HG03097 (cell line): Measurements from ENCODE around the gene HPD.
"Not testable (repeated sequence)": the region's sequence is repeated elsewhere in the genome, so short reads cannot be mapped to it uniquely, and the experiment has no call there.

Source experiments
- ATAC-seq: cut with Tn5 transposase; IDR thresholded peaks from one replicate; pipeline ENCODE4 v1.9.1; 2021; ENCODE audit not compliant: unreplicated experiment, low FRiP score

The HPD gene

DNA sequence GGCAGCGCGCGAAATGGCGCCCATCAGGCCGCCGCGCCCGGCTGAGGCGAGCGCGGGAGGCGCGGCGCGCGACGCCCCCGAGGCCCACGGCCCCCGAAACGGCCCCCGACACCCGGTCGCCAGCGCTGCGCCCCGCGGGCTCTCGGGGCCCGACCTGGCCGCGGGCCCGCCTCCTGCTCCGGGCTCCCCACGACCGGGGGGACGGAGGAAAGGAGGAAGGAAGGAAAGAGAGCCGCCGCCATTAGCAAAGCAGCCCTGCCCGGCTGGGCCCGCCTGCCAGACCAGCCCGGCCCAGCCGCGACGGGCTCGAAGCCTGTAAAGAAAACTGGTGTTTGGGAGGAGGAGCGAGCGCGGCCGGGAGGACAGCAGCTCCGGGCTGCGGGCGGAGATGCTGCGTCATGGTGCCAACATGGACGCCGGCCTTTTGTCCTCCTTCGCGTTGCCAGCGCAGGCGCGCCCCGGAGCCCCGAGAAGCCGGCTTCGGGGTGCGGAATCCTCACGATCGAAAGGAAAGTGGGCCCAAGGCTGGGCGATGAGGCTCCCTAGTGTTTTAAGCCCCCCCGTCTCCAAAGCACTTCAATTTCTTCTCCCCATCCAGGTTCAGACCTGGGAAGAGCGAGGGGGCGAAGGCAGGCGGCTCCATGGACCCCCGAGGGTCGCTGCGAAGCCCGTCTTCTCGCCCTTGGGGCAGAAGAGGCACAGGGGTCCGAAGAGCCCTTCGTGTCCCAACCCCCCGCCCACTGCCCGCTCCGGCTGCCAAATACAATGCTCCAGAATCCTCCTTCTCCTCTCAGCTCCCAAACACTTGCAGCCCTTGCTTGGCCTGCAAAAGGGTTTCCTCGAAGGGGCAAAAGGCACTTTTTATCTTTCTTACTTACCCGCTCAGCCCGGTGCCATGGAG lies 57.7 kb downstream of the HPD start:
- ATAC-seq = no peak

DNA sequence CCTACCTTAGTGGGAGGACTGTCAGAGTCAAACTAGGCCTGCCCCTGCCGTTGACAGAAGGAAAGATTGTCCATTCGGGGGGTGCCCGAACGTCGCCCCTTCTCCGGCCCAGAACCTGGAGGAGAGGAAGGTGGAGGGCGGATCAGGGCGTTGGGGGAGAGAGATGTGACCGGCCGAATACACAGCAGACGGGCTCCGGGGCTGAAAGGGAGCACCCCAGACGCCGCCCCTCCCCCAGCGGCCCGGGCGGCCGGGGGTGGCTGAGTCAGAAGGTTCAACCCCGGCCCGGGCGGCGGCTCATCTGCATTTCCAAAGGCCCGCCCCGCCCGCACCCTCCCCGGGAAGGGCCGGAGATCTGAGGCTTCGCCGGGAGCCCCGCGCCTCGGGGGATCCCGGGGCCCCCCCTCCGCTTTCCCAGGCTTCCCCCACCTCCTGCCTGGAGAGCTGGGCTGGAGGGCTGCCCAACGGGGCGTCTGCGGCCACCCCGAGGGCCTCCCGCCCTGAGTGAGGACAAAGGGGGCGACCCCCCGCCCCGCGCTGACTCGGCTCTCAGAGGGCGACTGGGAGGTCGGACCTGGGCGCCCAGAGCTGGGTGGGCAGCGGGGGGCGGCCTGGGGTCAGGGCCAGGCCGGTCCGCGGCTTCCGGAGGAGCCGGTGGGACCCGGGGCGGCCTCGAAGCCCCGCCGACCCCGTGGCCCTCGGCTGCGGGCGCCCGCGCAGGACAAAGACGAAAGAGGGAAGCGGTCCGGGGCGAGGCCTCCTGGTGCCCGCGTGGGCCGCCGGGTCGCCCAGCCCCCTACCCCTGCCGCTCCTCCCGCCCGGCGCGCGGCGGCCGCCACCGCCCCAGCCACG lies 58.6 kb downstream of the HPD start:
- no peak for ATAC-seq

DNA sequence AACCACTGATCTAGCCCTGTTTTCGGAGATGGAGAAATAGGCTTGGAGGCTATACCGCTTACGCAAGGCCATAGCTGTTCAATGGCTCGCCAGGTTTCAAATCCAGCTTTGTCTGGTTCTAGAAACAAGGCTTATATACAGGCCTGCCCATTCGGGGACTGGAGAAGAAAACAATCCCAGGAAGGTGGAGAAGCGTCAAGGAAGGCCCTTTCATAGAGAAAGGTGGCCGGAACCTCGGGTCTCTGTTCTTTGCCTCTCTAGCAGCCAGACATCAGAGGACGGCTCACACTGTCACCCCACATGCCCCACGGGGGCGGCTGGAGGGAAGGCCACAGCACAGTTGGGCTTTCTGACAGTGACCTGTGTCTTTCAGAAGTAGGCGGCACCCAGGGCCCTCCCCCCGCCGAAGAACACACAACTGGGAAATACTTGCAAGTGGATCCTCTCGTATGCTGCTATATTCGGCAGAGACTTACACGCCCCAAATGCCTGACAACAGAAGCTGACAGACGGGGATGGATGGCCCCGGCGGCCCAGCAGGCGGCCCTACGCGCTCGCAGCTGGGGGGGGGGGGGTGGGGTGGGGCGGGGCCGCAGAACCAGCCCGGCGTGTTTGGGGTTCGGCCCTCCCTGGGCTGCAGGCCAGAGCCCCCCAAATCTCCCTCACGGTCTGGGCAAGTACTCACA lies 59.4 kb downstream of the HPD start:
- ATAC-seq = no peak

DNA sequence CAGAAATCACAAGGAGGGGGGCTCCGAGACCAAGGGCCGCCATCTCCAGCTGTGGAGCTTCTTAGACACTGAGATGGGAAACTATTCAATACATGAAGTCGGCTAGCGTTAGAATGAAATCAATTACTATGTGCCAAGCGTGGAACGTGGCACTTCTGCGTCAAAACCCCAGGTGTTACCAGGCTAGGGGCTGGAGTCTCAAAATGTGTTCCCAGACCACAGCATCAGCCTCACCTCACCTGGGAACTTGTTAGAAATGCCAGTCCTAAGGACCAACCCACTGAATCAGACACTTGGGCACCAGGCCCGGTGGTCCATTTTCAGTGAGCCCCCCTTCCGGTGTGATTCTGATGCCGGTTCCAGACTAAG lies 59.9 kb downstream of the HPD start:
- ATAC-seq = no peak

DNA sequence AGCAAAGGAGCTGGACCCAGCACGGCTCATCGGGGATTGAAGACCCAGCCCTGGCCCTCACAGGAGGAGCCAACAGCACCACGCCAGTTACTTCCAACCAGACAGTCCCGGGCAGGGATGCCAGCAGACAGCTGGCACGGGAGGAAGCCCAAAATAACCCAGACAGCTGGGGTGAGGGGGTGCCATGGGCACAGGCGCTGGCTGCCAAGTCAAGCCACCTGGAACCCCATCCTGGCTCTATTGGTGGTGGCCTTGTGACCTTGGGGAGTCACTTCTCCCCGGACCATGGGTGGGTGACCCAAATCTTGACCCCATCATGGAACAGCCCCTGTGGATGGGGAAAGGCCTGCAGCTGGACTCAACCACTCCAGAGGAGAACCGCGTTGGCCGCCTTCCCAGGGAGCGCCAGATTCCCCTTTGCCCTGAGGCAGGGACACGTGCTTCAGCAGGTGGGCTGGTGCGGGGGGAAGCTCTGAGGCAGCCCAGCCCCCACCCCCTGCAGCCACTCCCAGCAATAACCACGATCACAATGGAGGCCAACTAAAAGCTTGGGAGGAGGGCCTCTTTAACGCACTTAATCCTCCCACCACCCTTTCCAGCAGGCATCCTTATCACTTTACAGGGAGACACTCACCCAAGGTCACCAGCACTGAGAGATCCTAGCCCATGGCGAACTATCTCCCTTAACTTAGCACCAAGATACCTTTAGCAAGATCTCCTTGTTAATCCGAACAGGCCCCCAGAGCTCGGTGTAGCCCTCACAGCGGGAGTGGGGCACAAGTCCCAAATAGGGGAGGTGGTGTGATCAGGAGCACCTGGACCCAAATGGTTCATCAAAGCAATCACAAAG lies 60.5 kb downstream of the HPD start:
- ATAC-seq = no peak

DNA sequence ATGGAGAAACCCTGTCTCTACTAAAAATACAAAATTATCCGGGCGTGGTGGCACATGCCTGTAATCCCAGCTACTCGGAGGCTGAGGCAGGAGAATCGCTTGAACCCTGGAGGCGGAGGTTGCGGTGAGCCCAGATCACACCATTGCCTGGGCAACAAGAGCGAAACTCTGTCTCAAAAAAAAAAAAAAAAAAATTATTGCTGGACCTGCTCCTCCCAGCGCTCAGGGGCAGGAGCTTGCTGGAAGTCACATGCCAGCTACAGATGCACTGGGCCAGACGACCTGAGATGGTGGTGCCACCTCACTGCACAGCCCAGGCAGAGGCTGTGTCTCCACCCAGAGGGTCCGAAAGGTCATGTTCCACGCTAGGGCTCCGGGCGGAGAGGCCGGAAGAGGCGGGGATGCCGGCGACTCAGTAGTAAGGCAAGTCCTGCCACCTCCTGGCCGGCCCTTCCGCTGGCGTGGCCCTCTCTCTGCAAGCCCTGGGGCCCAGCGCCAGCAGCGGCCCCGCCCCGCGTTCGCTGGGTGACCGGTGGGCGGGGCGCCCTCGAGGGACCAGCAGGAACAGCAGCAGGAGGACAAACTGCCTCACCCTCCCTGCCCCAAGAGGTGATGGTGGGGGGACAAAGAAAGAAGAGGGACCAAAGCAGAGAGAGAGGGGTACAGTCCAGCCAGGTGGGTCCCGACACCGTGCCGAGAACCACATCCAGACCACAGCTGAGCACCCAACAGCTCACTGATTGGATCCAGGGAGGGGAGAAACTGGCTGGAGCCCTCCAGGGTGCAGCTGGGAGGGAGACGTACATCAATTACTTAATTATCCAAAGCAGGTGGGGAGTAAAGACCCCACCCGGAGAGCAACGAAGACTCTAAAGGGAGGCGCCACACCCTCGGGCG lies 61.6 kb downstream of the HPD start:
- no peak for ATAC-seq

DNA sequence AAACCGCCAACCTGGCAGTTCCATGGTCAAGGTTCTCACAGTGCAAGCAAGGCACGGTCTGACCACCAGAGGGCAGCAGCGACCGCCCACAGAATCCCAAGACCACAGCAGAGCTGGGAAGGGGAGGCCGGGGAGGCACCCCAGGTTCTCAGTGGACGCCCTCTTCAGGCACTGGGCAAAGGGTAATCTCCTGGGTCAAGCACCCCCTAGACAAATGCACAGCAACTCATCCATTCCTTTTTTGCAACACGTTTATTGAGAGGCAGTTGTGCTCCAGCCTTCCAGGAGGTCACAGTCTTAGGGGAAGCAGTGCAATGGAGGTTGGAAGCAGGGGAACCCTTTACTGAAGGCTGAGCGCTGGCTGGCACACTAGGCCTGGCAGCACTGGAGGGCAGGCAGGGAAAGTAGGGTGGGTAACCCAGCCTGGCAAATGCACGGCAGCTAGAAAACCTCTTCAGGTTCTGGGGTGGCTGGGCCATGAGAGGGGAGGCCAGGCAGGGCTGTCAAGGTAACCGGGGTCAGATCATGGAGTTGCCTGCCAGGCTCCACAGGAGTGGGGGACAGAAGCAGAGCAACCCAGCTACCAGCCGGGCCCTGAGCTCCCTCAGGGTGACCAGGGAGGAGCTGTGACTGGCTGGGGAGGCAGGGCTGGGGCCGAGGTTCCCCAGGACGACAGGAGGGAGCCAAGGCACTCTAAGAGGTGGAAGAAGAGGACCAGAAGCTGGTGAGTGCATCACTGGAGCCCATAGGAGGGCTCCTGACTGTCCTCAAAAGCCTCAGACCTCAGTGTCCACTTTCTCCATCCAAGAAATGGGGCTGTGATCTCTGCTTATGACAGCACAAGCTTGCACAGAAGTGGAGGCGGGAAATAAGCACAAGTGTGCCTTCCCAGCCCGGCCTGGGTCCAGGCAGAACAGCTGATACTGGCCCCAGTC lies 63.4 kb downstream of the HPD start:
- no peak for ATAC-seq

DNA sequence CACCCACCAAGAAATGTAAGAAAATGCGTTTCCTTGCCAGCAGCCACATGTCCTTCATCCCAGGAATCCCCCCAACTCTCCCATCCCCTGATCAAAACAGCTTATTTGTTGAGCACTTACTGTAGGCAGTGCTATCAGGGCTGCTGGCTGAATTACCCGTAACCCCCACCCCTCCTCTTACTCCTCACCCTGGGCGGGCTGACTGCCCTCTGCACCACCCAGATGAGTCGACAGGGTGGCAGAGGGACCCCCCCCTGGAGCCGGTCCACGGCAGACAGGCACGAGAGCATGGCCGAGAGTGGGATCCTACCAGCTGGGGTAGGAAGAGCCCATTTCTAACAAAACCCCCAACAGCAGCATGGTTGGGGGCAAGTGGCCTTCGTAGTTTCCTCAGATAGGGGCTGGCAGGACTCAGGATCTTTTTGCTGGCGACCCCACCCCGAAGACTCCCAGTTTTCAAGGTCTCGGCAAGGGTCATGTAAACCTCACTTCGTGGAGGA lies 64.1 kb downstream of the HPD start:
- ATAC-seq = no peak

DNA sequence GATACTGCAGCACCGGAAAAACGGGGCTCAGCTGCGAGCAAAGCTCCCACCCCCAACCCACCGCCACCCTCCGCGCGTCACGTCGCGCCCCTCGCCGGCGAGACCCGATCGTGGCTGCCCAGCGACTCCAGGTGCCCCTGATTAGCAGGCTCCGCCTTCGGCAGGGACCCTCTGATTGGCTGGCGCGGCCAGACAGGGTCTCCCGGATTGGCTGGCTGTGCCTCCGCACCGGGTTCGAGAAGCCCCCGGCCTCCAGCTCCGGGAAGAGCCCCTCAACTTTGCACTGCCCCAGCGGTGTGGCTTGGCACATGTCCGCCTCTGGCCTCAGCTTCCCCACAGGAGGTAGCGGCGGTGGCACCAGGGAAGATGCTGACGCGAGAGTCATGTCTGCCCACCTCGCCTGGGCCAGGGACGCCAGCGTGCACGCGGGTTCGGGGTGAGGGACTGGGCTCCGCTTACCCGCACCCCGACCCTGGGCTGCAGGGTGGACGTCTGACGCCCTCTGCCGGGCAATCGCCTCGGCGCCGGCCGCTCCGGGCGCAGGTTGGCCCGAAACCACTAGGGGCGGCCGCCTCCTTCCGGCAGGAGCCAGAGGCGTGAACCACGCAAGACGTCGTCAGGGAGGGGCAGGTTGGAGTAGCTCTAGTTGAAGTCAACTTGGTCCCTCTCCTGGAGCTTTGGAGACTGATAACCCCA lies 64.7 kb downstream of the HPD start:
- peak; percentile 40 for ATAC-seq

DNA sequence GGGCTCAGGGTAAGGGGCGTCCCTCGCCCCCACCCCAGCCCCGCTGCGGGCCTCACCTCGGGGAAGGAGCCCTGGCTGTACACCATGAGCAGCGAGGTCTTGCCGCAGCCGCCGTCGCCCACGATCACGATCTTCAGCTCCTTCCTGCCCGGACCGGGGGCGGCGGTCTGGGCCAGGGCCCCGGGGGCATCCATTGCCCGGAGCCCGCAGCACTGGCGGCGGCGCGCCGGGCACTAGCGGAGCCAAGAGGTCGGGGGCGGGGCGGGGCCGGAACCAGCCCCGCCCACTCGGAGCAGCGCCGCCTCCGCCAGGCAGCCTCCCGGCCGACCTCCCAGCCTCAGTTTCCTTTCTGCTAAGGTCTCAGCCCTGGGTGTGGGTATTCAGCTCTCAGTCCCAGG lies 65.2 kb downstream of the HPD start, which contains the start of gene RHOF:
TSS of gene RHOF (minus strand) at position 249 of the 398 bp plus-strand sequence. CDS start at position 194, 55 bp downstream.
- ATAC-seq = peak; percentile 8

DNA sequence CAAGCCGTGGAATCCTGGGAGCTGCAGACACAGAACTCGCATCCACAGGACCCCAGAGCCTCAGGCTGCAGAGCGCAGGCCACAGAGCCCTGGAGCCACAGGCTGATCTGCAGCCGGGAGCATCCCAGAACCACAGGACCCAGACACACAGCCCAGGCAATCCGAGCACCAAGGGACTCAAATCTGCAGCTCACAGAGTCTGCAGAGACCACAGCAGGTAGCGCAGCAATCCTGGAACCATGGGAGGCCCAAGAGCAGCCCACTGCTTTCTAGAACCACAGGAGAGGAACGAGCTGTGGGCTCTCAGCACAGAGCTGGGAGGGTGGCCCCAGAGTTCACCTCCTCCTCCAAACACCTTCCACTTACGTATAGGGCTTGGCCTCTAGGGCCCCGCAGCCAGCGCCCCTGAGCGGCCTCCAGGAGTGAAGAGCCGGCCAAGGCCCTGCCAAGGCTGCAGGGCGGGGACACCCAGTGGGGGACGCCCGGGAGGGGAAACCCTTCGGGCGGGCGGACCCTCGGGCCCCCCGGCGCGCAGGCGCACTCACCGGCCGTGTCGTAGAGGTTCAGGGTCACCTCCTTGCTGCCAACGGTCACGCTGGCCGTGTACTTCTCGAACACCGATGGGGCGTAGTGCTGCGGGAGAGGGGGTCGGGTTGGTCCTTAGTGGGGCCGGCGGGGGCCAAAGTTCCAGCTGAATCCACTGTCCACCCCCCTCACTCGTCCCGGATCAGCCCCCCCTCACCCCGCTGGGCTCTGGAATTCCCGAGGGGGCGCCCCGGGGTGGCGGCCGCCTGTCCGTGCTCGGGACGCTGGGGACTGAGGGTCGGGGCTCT lies 65.8 kb downstream of the HPD start:
- ATAC-seq = no peak

DNA sequence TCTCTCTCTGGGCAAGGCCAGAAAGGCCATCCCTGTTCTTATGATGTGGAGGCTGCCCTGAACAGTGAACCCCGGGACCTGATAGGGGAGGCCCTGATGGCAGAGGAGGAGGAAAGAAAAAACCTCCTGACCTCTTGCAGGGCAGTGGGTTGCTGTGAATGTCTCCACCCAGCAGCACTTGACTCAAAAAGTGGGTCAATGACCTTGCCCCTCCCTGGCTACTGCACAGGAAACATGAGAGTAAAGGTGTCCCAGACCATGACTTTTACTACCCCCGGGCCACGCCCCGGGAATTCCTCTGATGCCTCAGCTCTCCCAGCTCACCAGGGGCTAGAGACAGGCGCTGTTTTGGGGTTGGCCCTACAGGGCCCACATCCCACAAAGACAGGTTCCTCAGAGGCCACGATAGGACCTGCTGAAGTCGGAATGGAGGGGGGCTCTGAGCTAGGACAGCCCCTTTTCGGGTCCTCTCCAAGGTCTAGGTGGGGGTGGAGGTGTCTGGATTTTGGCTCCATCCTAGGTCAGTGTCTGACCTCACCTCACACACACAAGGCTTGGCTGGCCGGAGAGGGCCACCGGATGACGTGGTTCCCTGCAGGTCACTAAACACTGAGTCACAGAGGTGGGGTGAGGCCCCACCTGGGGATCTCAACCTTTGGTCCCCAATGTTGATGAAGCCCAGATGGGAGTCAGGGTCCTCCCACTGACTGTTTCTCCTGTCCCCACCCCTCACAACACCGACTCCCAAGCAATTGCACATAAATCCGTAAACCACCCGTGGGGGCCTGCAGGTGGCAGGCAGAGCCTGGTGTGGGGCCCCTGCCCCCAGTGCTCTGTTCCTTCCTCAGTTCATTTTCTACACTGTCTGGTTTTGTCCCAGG lies 66.7 kb downstream of the HPD start:
- no peak for ATAC-seq

DNA sequence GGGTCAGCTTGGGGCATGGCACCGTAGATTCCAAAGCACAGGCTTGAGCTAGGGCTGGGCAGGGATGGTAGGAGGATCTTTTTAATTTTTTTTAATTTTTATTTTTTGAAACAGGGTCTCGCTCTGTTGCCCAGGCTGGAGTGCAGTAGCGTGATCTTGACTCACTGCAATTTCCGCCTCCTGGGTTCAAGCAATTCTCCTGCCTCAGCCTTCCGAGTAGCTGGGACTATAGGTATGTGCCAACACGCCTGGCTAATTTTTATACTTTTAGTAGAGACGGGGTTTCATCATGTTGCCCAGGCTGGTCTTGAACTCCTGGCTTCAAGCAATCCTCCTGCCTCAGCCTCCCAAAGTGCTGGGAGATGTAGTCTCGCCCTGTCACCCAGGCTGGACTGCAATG lies 67.9 kb downstream of the HPD start:
- not testable (repeated sequence) for ATAC-seq

DNA sequence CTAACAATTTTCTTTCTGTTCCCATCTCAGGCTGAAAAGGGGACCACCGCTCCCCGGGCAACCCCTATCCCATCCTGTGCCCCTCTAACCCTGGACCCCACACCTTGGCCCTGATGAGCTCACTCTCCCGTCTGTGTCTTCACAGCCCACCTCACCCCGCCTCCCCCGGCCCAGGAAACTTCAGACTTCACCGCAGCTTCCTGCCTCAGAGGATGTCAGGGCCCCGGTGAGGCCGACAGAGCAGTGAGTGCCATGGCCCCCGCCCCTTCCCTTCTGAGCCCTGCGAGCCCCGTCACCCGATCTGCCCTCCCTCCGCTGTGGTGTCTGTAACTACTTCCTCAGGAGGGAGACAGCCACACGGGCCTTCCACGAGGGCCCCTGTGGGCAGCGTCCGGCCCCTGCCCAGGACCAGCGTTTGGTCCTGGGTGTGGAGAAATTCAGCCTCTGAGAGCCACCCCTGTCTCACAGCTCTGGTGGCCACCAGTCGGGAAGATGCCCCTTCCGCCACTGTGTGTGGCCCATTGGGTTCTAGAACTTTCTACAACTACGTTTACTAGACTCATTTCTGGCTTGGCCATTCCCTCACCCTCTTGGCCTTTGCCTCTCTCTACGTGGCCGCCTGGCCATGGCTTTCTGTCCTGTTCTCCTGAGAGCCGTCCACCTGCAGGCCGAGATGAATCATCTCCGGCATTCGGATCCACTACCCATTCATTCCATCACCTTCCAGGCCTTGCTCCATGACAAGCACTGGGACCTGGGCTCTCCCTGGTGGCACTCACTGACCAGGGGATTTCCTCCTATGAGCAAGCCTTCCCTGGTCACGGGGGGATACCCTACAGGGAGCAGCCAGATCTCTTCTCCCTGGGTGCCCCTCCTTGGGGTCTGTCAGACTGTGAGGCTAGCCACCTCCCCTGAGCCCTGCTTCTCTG lies 68.6 kb downstream of the HPD start:
- ATAC-seq = peak; percentile 39
